Natural killer cell (primary cell): ENCODE measurements around the gene AR. TPM values are rescaled to one million over a fixed set of nuclear protein-coding genes. Genes with fewer than 3 reads are reported as not detected.
A peak's percentile ranks its signal among the peaks of the same experiment; 100 is the strongest.

ENCODE experiments used
- ATAC-seq, 3 donors: fragments of 150-1000 bp in 2 of 3; fragments of 200-7000 bp in 1 of 3; cut with Tn5 transposase; 1 replicate in 1 of 3; 2 replicates in 2 of 3; pipeline ENCODE4 v1.10.0; 2021; ENCODE audit warnings: mild to moderate bottlenecking in 2 of 3, moderate library complexity in 2 of 3
- DNase-seq, 2 donors: peaks; one replicate each; pipeline versions ENCODE4 v3.0.0 to v3.0.0-alpha.2; 2013 to 2021; ENCODE audit warnings: mixed read lengths in 1 of 2
- H3K27ac ChIP-seq: one replicate; pipeline ENCODE4 v1.5.1; 2013; ENCODE audit warnings: mild to moderate bottlenecking, low read length
- H3K27me3 ChIP-seq: one replicate; pipeline ENCODE4 v1.6.1; 2013; ENCODE audit warnings: low read length; ENCODE audit not compliant: control insufficient read depth, insufficient read depth
- H3K36me3 ChIP-seq: one replicate; pipeline ENCODE4 v1.6.1; 2013; ENCODE audit warnings: low read length; ENCODE audit not compliant: control insufficient read depth, insufficient read depth
- H3K4me1 ChIP-seq: one replicate; pipeline ENCODE4 v1.6.1; 2013; ENCODE audit warnings: low read length; ENCODE audit not compliant: control insufficient read depth, insufficient read depth
- H3K4me3 ChIP-seq: one replicate; pipeline ENCODE4 v1.5.1; 2013; ENCODE audit warnings: low read length
- H3K9me3 ChIP-seq: one replicate; pipeline ENCODE4 v1.6.1; 2013; ENCODE audit warnings: low read length; ENCODE audit not compliant: control insufficient read depth, insufficient read depth
- H3K27ac Mint-ChIP-seq, 2 donors: one replicate each; pipeline ENCODE4 v1.8.0; 2022; ENCODE audit warnings: mild to moderate bottlenecking in 2 of 2, mixed read lengths in 2 of 2, moderate library complexity in 1 of 2
- H3K27me3 Mint-ChIP-seq, 2 donors: one replicate each; pipeline ENCODE4 v1.8.0; 2022; ENCODE audit warnings: low read depth in 2 of 2, mixed read lengths in 2 of 2
- H3K36me3 Mint-ChIP-seq: one replicate; pipeline ENCODE4 v1.8.0; 2022; ENCODE audit warnings: mixed read lengths
- H3K4me1 Mint-ChIP-seq, 2 donors: one replicate each; pipeline ENCODE4 v1.8.0; 2022; ENCODE audit warnings: mixed read lengths in 2 of 2
- H3K4me3 Mint-ChIP-seq: one replicate; pipeline ENCODE4 v1.8.0; 2022; ENCODE audit warnings: mild to moderate bottlenecking, moderate library complexity, mixed read lengths
- H3K9me3 Mint-ChIP-seq, 2 donors: one replicate each; pipeline ENCODE4 v1.8.0; 2022; ENCODE audit warnings: mixed read lengths in 2 of 2
- WGBS: methylation state at CpG from one replicate; pipeline ENCODE4 v1.1.7; 2013; ENCODE audit warnings: missing lambda C conversion rate; ENCODE audit not compliant: insufficient coverage; 5-methylcytosine and 5-hydroxymethylcytosine counted together
- intact Hi-C: fragments of 100-400 bp; cut with micrococcal nuclease; formaldehyde crosslinking; loops from one replicate; pipeline ENCODE4 v1.14.2; 2022
- total RNA-seq, 4 donors: library from RNA; stranded (reverse); fragments of 120-200 nt in 1 of 4; gene quantifications; one replicate each; pipeline versions ENCODE4 v1.2.3 to v1.2.4, GENCODE V29; 2013 to 2022
- TF ChIP-seq, protein P1 (sequence below): fragments of 200-600 bp; IDR thresholded peaks from one replicate; pipeline ENCODE4 v1.8.0; 2022; ENCODE audit warnings: antibody characterized with exemption

The AR gene
- total RNA-seq, 3 donors from 2014 or later (not counting 1 experiment from before 2014, with no cell fraction given): 0.02 TPM; not detected in 2

DNA sequence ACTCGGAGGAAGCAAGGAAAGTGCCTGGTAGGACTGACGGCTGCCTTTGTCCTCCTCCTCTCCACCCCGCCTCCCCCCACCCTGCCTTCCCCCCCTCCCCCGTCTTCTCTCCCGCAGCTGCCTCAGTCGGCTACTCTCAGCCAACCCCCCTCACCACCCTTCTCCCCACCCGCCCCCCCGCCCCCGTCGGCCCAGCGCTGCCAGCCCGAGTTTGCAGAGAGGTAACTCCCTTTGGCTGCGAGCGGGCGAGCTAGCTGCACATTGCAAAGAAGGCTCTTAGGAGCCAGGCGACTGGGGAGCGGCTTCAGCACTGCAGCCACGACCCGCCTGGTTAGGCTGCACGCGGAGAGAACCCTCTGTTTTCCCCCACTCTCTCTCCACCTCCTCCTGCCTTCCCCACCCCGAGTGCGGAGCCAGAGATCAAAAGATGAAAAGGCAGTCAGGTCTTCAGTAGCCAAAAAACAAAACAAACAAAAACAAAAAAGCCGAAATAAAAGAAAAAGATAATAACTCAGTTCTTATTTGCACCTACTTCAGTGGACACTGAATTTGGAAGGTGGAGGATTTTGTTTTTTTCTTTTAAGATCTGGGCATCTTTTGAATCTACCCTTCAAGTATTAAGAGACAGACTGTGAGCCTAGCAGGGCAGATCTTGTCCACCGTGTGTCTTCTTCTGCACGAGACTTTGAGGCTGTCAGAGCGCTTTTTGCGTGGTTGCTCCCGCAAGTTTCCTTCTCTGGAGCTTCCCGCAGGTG lies 637 bp downstream of the AR start:
- DNase-seq: no peak
- Histone ChIP-seq H3K4me3 (no peak overlapping the region), H3K27ac (no peak overlapping the region), H3K4me1 (peaks cover 3% of the 10 kb centered on the region), H3K9me3 (no peaks in the 10 kb centered on the region), H3K36me3 (no peaks in the 10 kb centered on the region), H3K27me3 (peaks cover 7% of the 10 kb centered on the region)
- Mint-ChIP-seq H3K27me3 (peaks cover 29 to 45% of the 10 kb centered on the region in 2 donors), H3K9me3 (peaks cover 0 to 5% of the 10 kb centered on the region in 2 donors), H3K4me3 (peak overlapping the region; percentile 65), H3K27ac (no peak overlapping the region), H3K4me1 (no peaks in the 10 kb centered on the region), H3K36me3 (no peaks in the 10 kb centered on the region)
- no peak for ATAC-seq
- TF ChIP-seq, protein P1, sequence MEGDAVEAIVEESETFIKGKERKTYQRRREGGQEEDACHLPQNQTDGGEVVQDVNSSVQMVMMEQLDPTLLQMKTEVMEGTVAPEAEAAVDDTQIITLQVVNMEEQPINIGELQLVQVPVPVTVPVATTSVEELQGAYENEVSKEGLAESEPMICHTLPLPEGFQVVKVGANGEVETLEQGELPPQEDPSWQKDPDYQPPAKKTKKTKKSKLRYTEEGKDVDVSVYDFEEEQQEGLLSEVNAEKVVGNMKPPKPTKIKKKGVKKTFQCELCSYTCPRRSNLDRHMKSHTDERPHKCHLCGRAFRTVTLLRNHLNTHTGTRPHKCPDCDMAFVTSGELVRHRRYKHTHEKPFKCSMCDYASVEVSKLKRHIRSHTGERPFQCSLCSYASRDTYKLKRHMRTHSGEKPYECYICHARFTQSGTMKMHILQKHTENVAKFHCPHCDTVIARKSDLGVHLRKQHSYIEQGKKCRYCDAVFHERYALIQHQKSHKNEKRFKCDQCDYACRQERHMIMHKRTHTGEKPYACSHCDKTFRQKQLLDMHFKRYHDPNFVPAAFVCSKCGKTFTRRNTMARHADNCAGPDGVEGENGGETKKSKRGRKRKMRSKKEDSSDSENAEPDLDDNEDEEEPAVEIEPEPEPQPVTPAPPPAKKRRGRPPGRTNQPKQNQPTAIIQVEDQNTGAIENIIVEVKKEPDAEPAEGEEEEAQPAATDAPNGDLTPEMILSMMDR: no peak
- WGBS: 2% methylated on average over 17 of the region's 30 CpGs
- intact Hi-C loops: no loop called here

DNA sequence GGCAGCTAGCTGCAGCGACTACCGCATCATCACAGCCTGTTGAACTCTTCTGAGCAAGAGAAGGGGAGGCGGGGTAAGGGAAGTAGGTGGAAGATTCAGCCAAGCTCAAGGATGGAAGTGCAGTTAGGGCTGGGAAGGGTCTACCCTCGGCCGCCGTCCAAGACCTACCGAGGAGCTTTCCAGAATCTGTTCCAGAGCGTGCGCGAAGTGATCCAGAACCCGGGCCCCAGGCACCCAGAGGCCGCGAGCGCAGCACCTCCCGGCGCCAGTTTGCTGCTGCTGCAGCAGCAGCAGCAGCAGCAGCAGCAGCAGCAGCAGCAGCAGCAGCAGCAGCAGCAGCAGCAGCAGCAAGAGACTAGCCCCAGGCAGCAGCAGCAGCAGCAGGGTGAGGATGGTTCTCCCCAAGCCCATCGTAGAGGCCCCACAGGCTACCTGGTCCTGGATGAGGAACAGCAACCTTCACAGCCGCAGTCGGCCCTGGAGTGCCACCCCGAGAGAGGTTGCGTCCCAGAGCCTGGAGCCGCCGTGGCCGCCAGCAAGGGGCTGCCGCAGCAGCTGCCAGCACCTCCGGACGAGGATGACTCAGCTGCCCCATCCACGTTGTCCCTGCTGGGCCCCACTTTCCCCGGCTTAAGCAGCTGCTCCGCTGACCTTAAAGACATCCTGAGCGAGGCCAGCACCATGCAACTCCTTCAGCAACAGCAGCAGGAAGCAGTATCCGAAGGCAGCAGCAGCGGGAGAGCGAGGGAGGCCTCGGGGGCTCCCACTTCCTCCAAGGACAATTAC lies 1.4 kb downstream of the AR start:
- H3K27me3 ChIP-seq: peaks cover 7% of the 10 kb centered on the region
- H3K4me3 ChIP-seq: no peak overlapping the region
- no peaks in the 10 kb centered on the region for H3K4me1 Mint-ChIP-seq
- TF ChIP-seq, protein P1: no peak
- no peaks in the 10 kb centered on the region for H3K36me3 Mint-ChIP-seq
- peaks cover 24 to 51% of the 10 kb centered on the region in 2 donors for H3K27me3 Mint-ChIP-seq
- no peaks in the 10 kb centered on the region for H3K9me3 Mint-ChIP-seq
- DNase-seq (no peak), ATAC-seq (no peak)
- H3K27ac Mint-ChIP-seq: no peak overlapping the region
- no peaks in the 10 kb centered on the region for H3K9me3 ChIP-seq
- 1% methylated on average over 34 of the region's 35 CpGs for WGBS
- H3K36me3 ChIP-seq: no peaks in the 10 kb centered on the region
- peak overlapping the region; percentile 65 for H3K4me3 Mint-ChIP-seq
- H3K4me1 ChIP-seq: peaks cover 3% of the 10 kb centered on the region
- intact Hi-C loops: no loop called here
- no peak overlapping the region for H3K27ac ChIP-seq

DNA sequence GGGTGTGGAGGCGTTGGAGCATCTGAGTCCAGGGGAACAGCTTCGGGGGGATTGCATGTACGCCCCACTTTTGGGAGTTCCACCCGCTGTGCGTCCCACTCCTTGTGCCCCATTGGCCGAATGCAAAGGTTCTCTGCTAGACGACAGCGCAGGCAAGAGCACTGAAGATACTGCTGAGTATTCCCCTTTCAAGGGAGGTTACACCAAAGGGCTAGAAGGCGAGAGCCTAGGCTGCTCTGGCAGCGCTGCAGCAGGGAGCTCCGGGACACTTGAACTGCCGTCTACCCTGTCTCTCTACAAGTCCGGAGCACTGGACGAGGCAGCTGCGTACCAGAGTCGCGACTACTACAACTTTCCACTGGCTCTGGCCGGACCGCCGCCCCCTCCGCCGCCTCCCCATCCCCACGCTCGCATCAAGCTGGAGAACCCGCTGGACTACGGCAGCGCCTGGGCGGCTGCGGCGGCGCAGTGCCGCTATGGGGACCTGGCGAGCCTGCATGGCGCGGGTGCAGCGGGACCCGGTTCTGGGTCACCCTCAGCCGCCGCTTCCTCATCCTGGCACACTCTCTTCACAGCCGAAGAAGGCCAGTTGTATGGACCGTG lies 2.2 kb downstream of the AR start:
- H3K4me1 Mint-ChIP-seq: no peaks in the 10 kb centered on the region
- DNase-seq (no peak), ATAC-seq (peak in 1 of 3 donors; percentile 55)
- Histone ChIP-seq H3K27ac (no peak overlapping the region), H3K4me3 (no peak overlapping the region), H3K9me3 (no peaks in the 10 kb centered on the region), H3K36me3 (no peaks in the 10 kb centered on the region), H3K27me3 (peaks cover 7% of the 10 kb centered on the region), H3K4me1 (peaks cover 3% of the 10 kb centered on the region)
- WGBS: 2% methylated on average over 30 of the region's 41 CpGs
- H3K9me3 Mint-ChIP-seq: no peaks in the 10 kb centered on the region
- intact Hi-C loops: no loop called here
- TF ChIP-seq, protein P1: no peak
- no peak overlapping the region for H3K4me3 Mint-ChIP-seq
- peaks cover 22 to 43% of the 10 kb centered on the region in 2 donors for H3K27me3 Mint-ChIP-seq
- H3K27ac Mint-ChIP-seq: no peak overlapping the region
- no peaks in the 10 kb centered on the region for H3K36me3 Mint-ChIP-seq
